ENCODE measurements around the gene MARCHF10. TPM values are rescaled to one million over a fixed set of nuclear protein-coding genes. Genes with fewer than 3 reads are reported as not detected.

The MARCHF10 gene
- total and polyA plus RNA-seq, 2 of the 13 experiments (the other 11 are each of a cell fraction or from before 2014, with no cell fraction given) = not detected

DNA sequence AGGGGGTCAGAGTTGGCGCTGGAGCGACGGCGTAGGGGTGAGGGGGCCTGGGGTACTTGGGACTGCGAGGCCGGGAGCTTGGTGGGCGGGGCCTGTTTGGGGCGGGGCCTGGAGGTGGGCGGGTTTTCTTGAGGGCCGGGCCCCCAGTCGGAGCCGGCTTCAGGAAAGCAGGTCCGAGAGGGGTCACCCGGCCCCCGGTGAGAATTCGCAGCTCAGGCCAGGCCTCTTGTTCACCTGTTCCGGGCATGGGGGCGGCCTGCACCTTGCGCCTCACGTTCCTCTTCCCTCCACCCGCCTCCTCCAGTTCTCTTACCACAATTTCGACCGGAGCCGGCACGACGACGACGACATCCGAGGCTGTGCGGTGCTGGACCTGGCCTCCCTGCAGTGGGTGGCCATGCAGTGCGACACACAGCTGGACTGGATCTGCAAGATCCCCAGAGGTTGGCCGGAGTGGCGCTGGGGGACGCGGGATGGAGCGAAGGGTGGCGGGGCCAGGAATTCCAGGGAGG lies 128.2 kb downstream of the MARCHF10 start (continued):
- no peak for TF ChIP-seq ZNF841 (CRISPR knock-in tag; IDR thresholded peaks at IDR 0.05; ENCODE audit: borderline replicate concordance)
- TF ChIP-seq NFYB (CRISPR knock-in tag; IDR thresholded peaks at IDR 0.05) = no peak
- no peak for TF ChIP-seq SAFB2 (CRISPR knock-in tag; IDR thresholded peaks at IDR 0.05; ENCODE audit: borderline replicate concordance, low read depth)
- no peak for TF ChIP-seq ZNF34 (CRISPR knock-in tag; IDR thresholded peaks at IDR 0.05; ENCODE audit: borderline replicate concordance)
- no peak for TF ChIP-seq ZNF124 (CRISPR knock-in tag; IDR thresholded peaks at IDR 0.05)

DNA sequence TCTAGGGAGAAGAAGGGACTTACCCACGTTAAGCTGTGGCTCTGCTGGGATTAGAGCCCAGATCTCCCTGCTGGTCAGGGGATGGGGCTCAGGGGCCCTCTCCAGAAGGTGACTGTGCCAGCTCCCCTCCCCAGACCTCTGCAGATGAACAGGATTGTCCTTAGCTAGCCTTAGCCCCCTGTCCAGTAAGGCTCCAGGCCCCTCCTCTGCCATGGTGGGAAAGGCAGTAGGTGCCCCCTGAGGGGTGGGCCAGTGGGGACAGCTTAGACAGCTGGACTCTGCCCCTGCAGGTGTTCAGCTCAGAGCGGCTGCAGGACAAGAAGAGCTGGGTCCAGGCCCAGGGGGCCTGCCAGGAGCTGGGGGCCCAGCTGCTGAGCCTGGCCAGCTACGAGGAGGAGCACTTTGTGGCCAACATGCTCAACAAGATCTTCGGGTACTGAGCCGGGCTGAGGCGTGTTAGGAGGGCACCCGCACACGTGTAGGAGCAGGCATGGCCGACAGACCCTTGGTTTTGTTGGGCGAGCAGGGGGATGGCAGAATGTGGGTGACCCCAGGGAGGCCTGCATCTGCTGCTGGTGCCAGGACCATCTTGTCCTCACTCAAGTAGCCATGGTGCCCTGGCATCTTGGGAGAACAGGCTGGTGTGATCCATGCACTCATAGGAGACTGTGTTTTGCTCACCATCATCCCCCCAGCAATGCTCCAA lies 129.7 kb downstream of the MARCHF10 start:
- FAIRE-seq = no peak
- no peak overlapping the region for H2AFZ ChIP-seq (ENCODE audit: low read length)
- no peaks in the 10 kb centered on the region for H3K36me3 ChIP-seq (replicated peaks in 1 of 2; ENCODE audit: control insufficient read depth in 1 of 2, insufficient read depth in 2 of 2, low read length in 2 of 2)
- BruUV-seq (replicated peaks) = no TSS peak
- peaks cover 5 to 47% of the 10 kb centered on the region in 2 experiments; a peak in 3 of 5 replicates for H3K27me3 ChIP-seq (ENCODE audit: control insufficient read depth in 1 of 2, insufficient read depth in 2 of 2, low read length in 2 of 2)
- H3K4me1 ChIP-seq (ENCODE audit: insufficient read depth, low read length) = no peaks in the 10 kb centered on the region
- no peaks in the 10 kb centered on the region for H3K79me2 ChIP-seq (ENCODE audit: insufficient read depth, low read length)
- H3K9me3 ChIP-seq (ENCODE audit: low read length) = no peaks in the 10 kb centered on the region
- H3K27ac ChIP-seq (ENCODE audit: extremely low read length, insufficient read depth, low read length) = no peak overlapping the region
- ChIA-PET POLR2A (no interaction called here), CTCF (ENCODE audit: low intra/inter-chr PET ratio, low total read pairs) (no interaction called here)
- no peak overlapping the region for H3K4me2 ChIP-seq (ENCODE audit: low read depth, low read length)
- in situ Hi-C loops (cut with HindIII; ENCODE audit: extremely low pct_ligation_motif_present, low pct_unique_long_range_greater_than_20kb) (no loop called here), intact Hi-C loops (cut with micrococcal nuclease; ENCODE audit: unreplicated experiment) (no loop called here)
- no peak for ATAC-seq
- DNase-seq (ENCODE audit: low spot score) = no peak
- H4K20me1 ChIP-seq (ENCODE audit: insufficient read depth, low read length) = no peaks in the 10 kb centered on the region
- no peak overlapping the region for H3K9ac ChIP-seq (ENCODE audit: insufficient read depth, low read depth, low read length)
- H3K4me3 ChIP-seq (replicated peaks in 1 of 3; ENCODE audit: insufficient read depth in 1 of 3, low read depth in 2 of 3, low read length in 3 of 3) = no peak overlapping the region
- WGBS (ENCODE audit: low lambda C conversion rate) = 54% methylated on average over 9 of the region's 10 CpGs
- TF ChIP-seq ZNF570 (CRISPR knock-in tag; IDR thresholded peaks at IDR 0.05; ENCODE audit: borderline replicate concordance) (no peak), HOXA5 (CRISPR knock-in tag; IDR thresholded peaks at IDR 0.05) (no peak), SOX13 (IDR thresholded peaks at IDR 0.05) (no peak), SOX13 (CRISPR knock-in tag; conservative IDR thresholded peaks at IDR 0.05 in 1 of 2, IDR thresholded peaks at IDR 0.05 in 1 of 2) (no peak), NONO (IDR thresholded peaks at IDR 0.05) (no peak), NONO (CRISPR knock-in tag; conservative IDR thresholded peaks at IDR 0.05) (no peak), SP140L (CRISPR knock-in tag; IDR thresholded peaks at IDR 0.05; ENCODE audit: borderline replicate concordance) (no peak), CEBPB (IDR thresholded peaks at IDR 0.05; ENCODE audit: borderline replicate concordance, low read depth, low read length) (no peak), ZBTB38 (CRISPR knock-in tag; IDR thresholded peaks at IDR 0.05) (no peak), ZNF75D (CRISPR knock-in tag; IDR thresholded peaks at IDR 0.05; ENCODE audit: borderline replicate concordance) (no peak), IRX3 (CRISPR knock-in tag; IDR thresholded peaks at IDR 0.05; ENCODE audit: borderline replicate concordance, low read depth) (no peak), ZNF564 (CRISPR knock-in tag; IDR thresholded peaks at IDR 0.05) (no peak), ZNF367 (CRISPR knock-in tag; IDR thresholded peaks at IDR 0.05; ENCODE audit: borderline replicate concordance) (no peak), TEAD3 (CRISPR knock-in tag; optimal IDR thresholded peaks at IDR 0.05; ENCODE audit: borderline replicate concordance) (no peak)
